ENCODE data around the gene TXNRD1. TPM values are rescaled to one million over a fixed set of nuclear protein-coding genes. Genes with fewer than 3 reads are reported as not detected.

TXNRD1 gene
- total RNA-seq, 4 donors from 2014 or later = 76.0 to 141 (median 97.8) TPM

DNA sequence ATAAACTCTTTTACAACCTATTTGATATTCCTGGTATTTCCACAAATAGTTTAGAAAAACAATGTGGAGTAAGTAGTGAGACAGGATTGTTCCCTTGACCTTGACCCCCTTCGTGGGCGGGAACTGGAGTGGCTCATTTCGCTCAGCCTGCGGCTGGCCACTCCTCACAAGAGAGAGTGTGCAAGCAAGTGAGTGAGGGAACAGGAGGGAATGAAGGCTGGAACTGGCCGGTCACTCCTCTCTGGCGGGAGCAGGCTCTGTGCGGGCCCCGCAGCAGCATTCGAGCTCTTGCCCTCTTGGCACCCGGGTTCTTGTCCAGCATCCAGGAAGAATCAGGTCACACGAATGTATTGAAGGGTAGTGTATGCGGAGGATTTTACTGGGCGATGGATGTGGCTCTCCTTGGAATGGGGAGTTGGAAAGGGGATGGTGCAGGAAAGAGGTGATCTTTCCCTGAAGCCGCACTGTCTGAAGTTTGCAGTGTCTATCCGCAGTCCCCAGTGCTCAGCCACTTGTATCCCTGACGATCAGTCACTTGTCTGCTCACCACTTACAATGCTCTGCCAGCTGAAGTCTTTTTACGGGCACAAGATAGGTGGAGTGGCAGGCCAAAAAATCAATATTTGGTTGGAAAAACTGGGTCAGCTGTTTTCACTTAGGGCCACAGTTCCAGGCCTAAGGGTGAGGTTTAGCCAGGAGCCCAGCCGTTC is 28.0 kb upstream of the TXNRD1 start:
- intact Hi-C loops (cut with DNase I; ENCODE audit: low total_unique reads) = no loop called here

DNA sequence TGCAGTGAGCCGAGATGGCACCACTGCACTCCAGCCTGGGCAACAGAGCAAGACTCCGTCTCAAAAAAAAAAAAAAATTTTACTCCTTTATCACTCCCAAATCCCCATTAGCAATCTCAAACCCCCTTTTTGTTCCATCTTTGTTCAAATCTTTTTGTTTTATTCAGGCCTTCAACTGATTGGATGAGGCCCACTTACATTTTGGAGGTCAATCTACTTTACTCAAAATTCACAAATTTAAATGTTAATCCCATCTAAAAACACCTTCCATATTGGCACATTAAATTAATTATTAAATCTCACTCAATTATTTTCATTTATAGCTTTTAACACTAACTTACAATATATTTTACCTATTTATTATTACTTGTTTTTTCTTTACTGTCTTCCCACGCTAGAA is 27.0 kb upstream of the TXNRD1 start:
- Histone ChIP-seq H3K36me3 (no peaks in the 10 kb centered on the region), H3K4me1 (no peaks in the 10 kb centered on the region), H3K4me3 (no peak overlapping the region), H3K9me3 (no peaks in the 10 kb centered on the region), H3K27me3 (no peaks in the 10 kb centered on the region), H3K27ac (no peak overlapping the region)
- DNase-seq = no peak
- TF ChIP-seq POLR2A (IDR thresholded peaks at IDR 0.05) = no peak
- TF ChIP-seq, protein P1, sequence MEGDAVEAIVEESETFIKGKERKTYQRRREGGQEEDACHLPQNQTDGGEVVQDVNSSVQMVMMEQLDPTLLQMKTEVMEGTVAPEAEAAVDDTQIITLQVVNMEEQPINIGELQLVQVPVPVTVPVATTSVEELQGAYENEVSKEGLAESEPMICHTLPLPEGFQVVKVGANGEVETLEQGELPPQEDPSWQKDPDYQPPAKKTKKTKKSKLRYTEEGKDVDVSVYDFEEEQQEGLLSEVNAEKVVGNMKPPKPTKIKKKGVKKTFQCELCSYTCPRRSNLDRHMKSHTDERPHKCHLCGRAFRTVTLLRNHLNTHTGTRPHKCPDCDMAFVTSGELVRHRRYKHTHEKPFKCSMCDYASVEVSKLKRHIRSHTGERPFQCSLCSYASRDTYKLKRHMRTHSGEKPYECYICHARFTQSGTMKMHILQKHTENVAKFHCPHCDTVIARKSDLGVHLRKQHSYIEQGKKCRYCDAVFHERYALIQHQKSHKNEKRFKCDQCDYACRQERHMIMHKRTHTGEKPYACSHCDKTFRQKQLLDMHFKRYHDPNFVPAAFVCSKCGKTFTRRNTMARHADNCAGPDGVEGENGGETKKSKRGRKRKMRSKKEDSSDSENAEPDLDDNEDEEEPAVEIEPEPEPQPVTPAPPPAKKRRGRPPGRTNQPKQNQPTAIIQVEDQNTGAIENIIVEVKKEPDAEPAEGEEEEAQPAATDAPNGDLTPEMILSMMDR (IDR thresholded peaks at IDR 0.05) = no peak
- intact Hi-C loops (cut with DNase I; ENCODE audit: low total_unique reads) = no loop called here

More for the DNA sequence above, 28.0 kb upstream of the TXNRD1 start:
- Histone ChIP-seq H3K9me3 (no peaks in the 10 kb centered on the region), H3K4me3 (no peak overlapping the region), H3K27me3 (no peaks in the 10 kb centered on the region), H3K27ac (no peak overlapping the region), H3K4me1 (no peaks in the 10 kb centered on the region), H3K36me3 (no peaks in the 10 kb centered on the region)
- no peak for DNase-seq
- TF ChIP-seq POLR2A (IDR thresholded peaks at IDR 0.05) = no peak
- TF ChIP-seq, protein P1 (IDR thresholded peaks at IDR 0.05) = no peak

DNA sequence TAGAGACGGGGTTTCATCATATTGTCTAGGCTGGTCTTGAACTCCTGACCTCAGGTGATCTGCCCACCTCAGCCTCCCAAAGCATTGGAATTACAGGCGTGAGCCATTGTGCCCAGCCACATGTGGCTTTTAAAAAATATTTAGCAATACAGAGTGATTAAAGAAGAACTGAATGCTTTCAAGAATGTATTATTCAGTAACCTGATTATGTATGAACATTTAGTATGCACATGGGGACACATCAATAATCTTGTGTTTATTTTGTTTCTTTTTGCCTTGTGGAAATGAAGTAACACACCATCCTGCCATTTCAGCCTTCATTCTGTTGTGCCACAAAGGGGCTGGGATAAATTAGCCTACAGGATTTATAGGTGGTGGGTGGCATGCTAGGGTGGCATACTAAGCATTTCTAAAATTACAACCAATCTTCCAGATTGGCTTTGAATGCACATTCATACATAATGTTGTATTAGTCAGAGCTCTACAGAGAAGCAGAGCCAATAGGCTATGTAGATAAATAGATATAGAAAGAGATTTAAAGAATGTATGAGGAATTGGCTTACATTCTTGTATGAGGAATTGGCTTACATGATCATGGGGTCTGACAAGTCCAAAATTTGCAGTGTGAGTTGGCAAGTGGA is 25.5 kb upstream of the TXNRD1 start:
- Histone ChIP-seq H3K4me1 (no peaks in the 10 kb centered on the region), H3K27me3 (no peaks in the 10 kb centered on the region), H3K36me3 (no peaks in the 10 kb centered on the region), H3K9me3 (no peaks in the 10 kb centered on the region), H3K4me3 (no peak overlapping the region), H3K27ac (no peak overlapping the region)
- intact Hi-C loops (cut with DNase I; ENCODE audit: low total_unique reads) = no loop called here
- no peak for TF ChIP-seq POLR2A (IDR thresholded peaks at IDR 0.05)
- TF ChIP-seq, protein P1 (IDR thresholded peaks at IDR 0.05) = no peak
- DNase-seq = no peak

- no peaks in the 10 kb centered on the region for H3K36me3 ChIP-seq
- H3K27ac ChIP-seq = no peak overlapping the region
- no peaks in the 10 kb centered on the region for H3K9me3 ChIP-seq
- H3K27me3 ChIP-seq = no peaks in the 10 kb centered on the region
- intact Hi-C loops (cut with DNase I; ENCODE audit: low total_unique reads) = no loop called here
- no peak overlapping the region for H3K4me3 ChIP-seq
- no peak for TF ChIP-seq POLR2A (IDR thresholded peaks at IDR 0.05)
- TF ChIP-seq, protein P1 (IDR thresholded peaks at IDR 0.05) = no peak
- no peaks in the 10 kb centered on the region for H3K4me1 ChIP-seq
- DNase-seq = no peak
Measured at GRCh38 chr12:104190641-104191176, 24.9 kb upstream of the TXNRD1 start.

DNA sequence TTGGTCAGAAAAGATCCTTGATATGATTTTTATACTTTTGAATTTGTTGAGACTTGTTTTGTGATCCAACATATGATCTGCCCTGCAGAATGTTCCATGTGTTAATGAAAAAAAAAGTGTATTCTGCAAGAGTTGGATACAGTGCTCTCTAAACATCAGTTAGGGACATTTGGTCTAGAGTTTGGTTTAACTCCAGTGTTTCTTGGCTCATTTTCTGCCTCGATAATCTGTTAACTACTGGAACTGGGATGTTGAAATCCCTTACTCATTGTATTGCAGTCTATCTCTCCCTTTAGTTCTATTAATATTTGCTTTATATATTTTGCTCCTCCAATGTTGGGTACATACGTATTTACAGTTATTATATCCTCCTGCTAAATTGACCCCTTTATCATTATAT is 18.3 kb upstream of the TXNRD1 start:
- no peaks in the 10 kb centered on the region for H3K36me3 ChIP-seq
- DNase-seq = no peak
- no peaks in the 10 kb centered on the region for H3K4me1 ChIP-seq
- H3K27ac ChIP-seq = no peak overlapping the region
- no peaks in the 10 kb centered on the region for H3K9me3 ChIP-seq
- no peaks in the 10 kb centered on the region for H3K27me3 ChIP-seq
- no peak overlapping the region for H3K4me3 ChIP-seq
- intact Hi-C loops (cut with DNase I; ENCODE audit: low total_unique reads) = no loop called here
- no peak for TF ChIP-seq POLR2A (IDR thresholded peaks at IDR 0.05)
- TF ChIP-seq, protein P1 (IDR thresholded peaks at IDR 0.05) = no peak

Data from uterus (tissue), 4 donors.